GM18867 (cell line): ENCODE results near the gene MFSD2A.
"Not testable (repeated sequence)": the region's sequence is repeated elsewhere in the genome, so short reads cannot be mapped to it uniquely, and the experiment has no call there.

Experiments
- ATAC-seq: cut with Tn5 transposase; IDR thresholded peaks from one replicate; pipeline ENCODE4 v1.9.1; 2021; ENCODE audit warnings: mild to moderate bottlenecking, moderate library complexity; ENCODE audit not compliant: unreplicated experiment

MFSD2A gene

GRCh38 chr1:39996396-39997004, 41.6 kb downstream of the MFSD2A start:
- ATAC-seq = no peak

- no peak for ATAC-seq
Observed at GRCh38 chr1:40001456-40001855, 46.5 kb downstream of the MFSD2A start.

- ATAC-seq = peak; percentile 78
Observed at GRCh38 chr1:40003156-40004093, 48.5 kb downstream of the MFSD2A start.

- no peak for ATAC-seq
Observed at GRCh38 chr1:40004857-40005256, 49.9 kb downstream of the MFSD2A start.

GRCh38 chr1:40007481-40008034, 52.6 kb downstream of the MFSD2A start:
- not testable (repeated sequence) for ATAC-seq

GRCh38 chr1:40011198-40011597, 56.3 kb downstream of the MFSD2A start:
- no peak for ATAC-seq

- no peak for ATAC-seq
Observed at GRCh38 chr1:40014253-40014706, 59.3 kb downstream of the MFSD2A start.

GRCh38 chr1:40014812-40015594, 60.1 kb downstream of the MFSD2A start:
- ATAC-seq = no peak

- ATAC-seq = no peak
Observed at GRCh38 chr1:40017951-40018575, 63.1 kb downstream of the MFSD2A start.
